Activated naive CD8-positive, alpha-beta T cell treated with anti-CD3 and anti-CD28 coated beads, Interleukin-2, amount 10 ng/mL, durations not matched to agents 7 days and 5 days (primary cell): ENCODE measurements around the gene MYO1D. TPM values are rescaled to one million over a fixed set of nuclear protein-coding genes. Genes with fewer than 3 reads are reported as not detected.
"Not testable (repeated sequence)": the region's sequence is repeated elsewhere in the genome, so short reads cannot be mapped to it uniquely, and the experiment has no call there.

Source experiments
- ATAC-seq: fragments of 150-1000 bp; cut with Tn5 transposase; one replicate; pipeline ENCODE4 v1.10.0; 2021; ENCODE audit warnings: low read depth, moderate library complexity
- POLR2A ChIA-PET: fragments of 350-600 bp; sonication (Branson Sonifier 250); formaldehyde crosslinking; loops from one replicate; lab custom pipeline; 2021; ENCODE audit warnings: antibody characterized with exemption; lab: Charles Lee
- DNase-seq: peaks from one replicate; pipeline ENCODE4 v3.0.0; 2021
- H3K27ac Mint-ChIP-seq: one replicate; pipeline ENCODE4 v1.8.0; 2022; ENCODE audit warnings: mild to moderate bottlenecking, mixed read lengths
- H3K27me3 Mint-ChIP-seq: one replicate; pipeline ENCODE4 v1.8.0; 2022; ENCODE audit warnings: mild to moderate bottlenecking, moderate library complexity, mixed read lengths
- H3K36me3 Mint-ChIP-seq: one replicate; pipeline ENCODE4 v1.8.0; 2021; ENCODE audit warnings: mild to moderate bottlenecking, mixed read lengths
- H3K4me1 Mint-ChIP-seq: one replicate; pipeline ENCODE4 v1.8.0; 2021; ENCODE audit warnings: mixed read lengths
- H3K4me3 Mint-ChIP-seq: one replicate; pipeline ENCODE4 v1.8.0; 2022; ENCODE audit warnings: mild to moderate bottlenecking, moderate library complexity, mixed read lengths
- H3K9me3 Mint-ChIP-seq: one replicate; pipeline ENCODE4 v1.8.0; 2021; ENCODE audit warnings: mixed read lengths
- total RNA-seq, 2 experiments: library from RNA; stranded (reverse); gene quantifications; one replicate each; pipeline ENCODE4 v1.2.3, GENCODE V29; 2021

The MYO1D gene
- total RNA-seq, 2 experiments from 2014 or later = 5.5 to 9.0 TPM

GRCh38 chr17:32763855-32764439, 113.0 kb downstream of the MYO1D start:
- POLR2A ChIA-PET = no interaction called here
- no peak for ATAC-seq

DNA sequence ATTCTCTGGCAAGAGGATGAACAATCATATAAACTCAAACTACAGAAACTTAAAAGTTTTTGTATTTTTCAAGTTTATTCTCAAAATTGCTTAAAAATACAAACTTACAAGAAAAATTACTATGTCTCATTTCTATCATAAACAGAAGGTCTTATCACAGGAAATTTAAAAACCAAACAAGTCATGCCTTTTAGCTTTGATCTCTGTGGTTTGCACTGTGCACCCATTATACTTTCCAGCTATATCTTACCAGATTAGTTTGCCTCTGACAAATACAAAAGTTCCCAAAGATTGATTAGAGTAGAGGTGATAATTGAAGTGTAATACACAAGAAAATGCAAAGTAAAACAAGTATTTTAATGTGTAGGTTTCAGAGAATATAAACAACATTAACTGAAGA, 117.4 kb downstream of the MYO1D start:
- Mint-ChIP-seq H3K4me3 (peak overlapping the region; percentile 9), H3K36me3 (no peaks in the 10 kb centered on the region), H3K4me1 (peaks cover 8% of the 10 kb centered on the region), H3K27me3 (peaks cover 3% of the 10 kb centered on the region), H3K27ac (no peak overlapping the region), H3K9me3 (no peaks in the 10 kb centered on the region)
- POLR2A ChIA-PET = no interaction called here
- ATAC-seq (no peak), DNase-seq (no peak)

More at GRCh38 chr17:32763855-32764439, 113.0 kb downstream of the MYO1D start:
- H3K27me3 Mint-ChIP-seq = no peaks in the 10 kb centered on the region
- no peak for DNase-seq
- peaks cover 6% of the 10 kb centered on the region for H3K4me1 Mint-ChIP-seq
- H3K27ac Mint-ChIP-seq = no peak overlapping the region
- H3K36me3 Mint-ChIP-seq = no peaks in the 10 kb centered on the region
- no peak overlapping the region for H3K4me3 Mint-ChIP-seq
- H3K9me3 Mint-ChIP-seq = no peaks in the 10 kb centered on the region

DNA sequence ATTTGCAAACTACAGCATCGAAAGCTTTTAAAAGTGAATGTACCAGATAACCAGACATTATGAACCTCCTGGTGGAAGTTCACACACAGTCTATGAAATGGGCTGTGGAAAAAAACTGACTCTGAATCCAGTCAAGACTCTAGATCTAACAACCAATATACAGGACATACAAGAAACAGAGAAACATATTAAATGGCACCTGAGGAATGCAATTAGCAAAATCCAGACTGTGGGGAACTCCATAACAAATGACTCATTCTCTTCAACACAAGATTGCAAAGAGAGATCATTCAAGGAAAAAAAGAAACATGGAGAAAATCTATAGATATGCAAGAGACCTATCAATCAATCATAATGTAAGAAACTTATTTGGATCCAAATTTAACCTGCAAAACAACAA, 119.0 kb downstream of the MYO1D start:
- peaks cover 8% of the 10 kb centered on the region for H3K4me1 Mint-ChIP-seq
- H3K4me3 Mint-ChIP-seq = no peak overlapping the region
- H3K27me3 Mint-ChIP-seq = peaks cover 3% of the 10 kb centered on the region
- H3K36me3 Mint-ChIP-seq = no peaks in the 10 kb centered on the region
- DNase-seq (no peak), ATAC-seq (no peak)
- H3K9me3 Mint-ChIP-seq = no peaks in the 10 kb centered on the region
- H3K27ac Mint-ChIP-seq = no peak overlapping the region
- POLR2A ChIA-PET = interaction anchor here (1.1 kb wide), 1 partner anchor 125 kb away, joined by 3 read pairs; no protein-coding TSS in a partner anchor

DNA sequence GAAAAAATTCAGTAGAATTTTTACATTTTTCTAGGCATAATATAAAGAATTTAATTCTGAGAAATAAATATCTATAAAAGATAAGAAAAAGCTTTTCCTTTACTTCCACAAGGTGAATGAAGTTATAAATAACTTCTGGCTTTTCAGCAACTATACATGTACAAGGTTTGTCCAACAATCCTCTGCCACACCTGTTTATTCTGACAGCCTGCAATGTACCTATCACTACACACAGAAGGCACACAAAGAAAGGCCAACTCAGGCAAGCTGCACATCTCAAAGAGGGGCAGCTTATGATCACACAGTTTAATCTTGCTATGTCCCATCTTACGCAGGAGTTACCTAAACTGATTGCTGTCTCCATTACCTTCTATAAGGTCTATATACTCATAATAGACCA, 120.2 kb downstream of the MYO1D start:
- Mint-ChIP-seq H3K4me3 (no peak overlapping the region), H3K36me3 (no peaks in the 10 kb centered on the region), H3K27ac (no peak overlapping the region), H3K9me3 (no peaks in the 10 kb centered on the region), H3K4me1 (peaks cover 8% of the 10 kb centered on the region), H3K27me3 (peaks cover 3% of the 10 kb centered on the region)
- no peak for DNase-seq
- ATAC-seq = no peak
- POLR2A ChIA-PET = interaction anchor here (1.1 kb wide), 1 partner anchor 126 kb away, joined by 3 read pairs; no protein-coding TSS in a partner anchor

GRCh38 chr17:32755045-32755805, 121.7 kb downstream of the MYO1D start:
- DNase-seq (no peak), ATAC-seq (no peak)
- Mint-ChIP-seq H3K4me3 (no peak overlapping the region), H3K4me1 (peaks cover 8% of the 10 kb centered on the region), H3K27ac (no peak overlapping the region), H3K36me3 (no peaks in the 10 kb centered on the region), H3K9me3 (no peaks in the 10 kb centered on the region), H3K27me3 (peaks cover 3% of the 10 kb centered on the region)
- POLR2A ChIA-PET = interaction anchor here (1.2 kb wide), 1 partner anchor 273 kb away, joined by 4 read pairs; no protein-coding TSS in a partner anchor

DNA sequence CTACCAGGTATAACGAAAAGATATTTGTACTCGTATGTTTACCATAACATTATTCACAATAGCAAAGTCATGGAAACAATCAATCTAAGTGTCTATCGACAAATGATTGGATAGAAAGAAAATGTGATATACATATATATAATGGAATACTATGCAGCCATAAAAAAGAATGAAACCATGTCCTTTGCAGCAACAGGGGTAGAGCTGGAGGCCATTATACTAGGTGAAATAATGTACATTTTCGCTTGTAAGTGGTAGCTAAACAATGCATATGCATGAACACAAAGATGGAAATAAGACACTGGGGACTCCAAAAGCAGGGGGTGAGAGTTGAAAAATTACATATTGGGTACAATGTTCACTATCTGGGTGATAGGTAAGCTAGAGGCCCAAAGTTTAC, 124.0 kb downstream of the MYO1D start:
- H3K27me3 Mint-ChIP-seq = peaks cover 3% of the 10 kb centered on the region
- DNase-seq (no peak), ATAC-seq (no peak)
- no peak overlapping the region for H3K27ac Mint-ChIP-seq
- POLR2A ChIA-PET = no interaction called here
- H3K36me3 Mint-ChIP-seq = no peaks in the 10 kb centered on the region
- no peaks in the 10 kb centered on the region for H3K9me3 Mint-ChIP-seq
- H3K4me1 Mint-ChIP-seq = peaks cover 2% of the 10 kb centered on the region
- no peak overlapping the region for H3K4me3 Mint-ChIP-seq

DNA sequence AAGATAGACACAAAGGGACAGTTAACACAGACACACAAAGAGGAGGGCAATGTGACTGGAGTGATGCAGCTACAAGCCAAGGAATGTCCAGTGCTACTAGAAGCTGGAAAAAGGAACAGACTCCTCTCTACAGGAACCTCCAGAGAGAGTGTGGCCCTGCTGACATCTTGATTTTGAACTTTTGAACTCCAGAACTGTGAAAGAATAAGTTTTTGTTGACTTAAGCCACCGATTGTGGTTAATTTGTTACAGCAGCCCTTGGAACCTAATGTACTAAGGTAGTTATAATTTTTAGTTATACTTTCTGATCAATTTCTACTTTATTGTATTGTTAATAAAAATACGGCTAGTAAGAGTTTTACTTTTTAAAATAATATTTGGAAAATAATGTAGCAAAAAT, 129.1 kb downstream of the MYO1D start:
- POLR2A ChIA-PET = no interaction called here
- Mint-ChIP-seq H3K4me1 (peaks cover 1% of the 10 kb centered on the region), H3K27me3 (no peaks in the 10 kb centered on the region), H3K9me3 (no peaks in the 10 kb centered on the region), H3K36me3 (no peaks in the 10 kb centered on the region), H3K4me3 (no peak overlapping the region), H3K27ac (no peak overlapping the region)
- no peak for DNase-seq
- ATAC-seq = no peak

DNA sequence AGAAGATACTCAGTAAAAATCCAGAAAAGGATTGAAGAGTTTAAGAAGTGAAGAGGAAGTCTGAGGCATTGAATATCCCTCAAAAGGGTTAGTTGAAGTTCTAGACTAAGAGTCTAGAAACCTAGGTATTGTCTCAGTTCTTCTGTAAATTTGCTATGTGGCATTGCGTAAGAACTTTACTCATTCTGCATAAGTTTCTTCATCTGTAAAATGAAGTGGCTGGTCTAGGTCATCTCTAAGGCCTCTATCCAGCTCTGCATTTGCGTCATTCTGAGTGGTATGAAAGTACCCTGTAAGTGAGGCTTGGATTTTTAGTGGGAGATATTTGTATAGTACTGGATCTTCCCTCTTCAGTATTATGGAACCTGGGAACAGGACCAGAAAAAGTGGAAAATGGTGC, 130.2 kb downstream of the MYO1D start:
- H3K27me3 Mint-ChIP-seq = no peaks in the 10 kb centered on the region
- no peak for DNase-seq
- no peaks in the 10 kb centered on the region for H3K9me3 Mint-ChIP-seq
- no peak overlapping the region for H3K27ac Mint-ChIP-seq
- POLR2A ChIA-PET = no interaction called here
- H3K4me1 Mint-ChIP-seq = peaks cover 1% of the 10 kb centered on the region
- no peaks in the 10 kb centered on the region for H3K36me3 Mint-ChIP-seq
- no peak for ATAC-seq
- H3K4me3 Mint-ChIP-seq = no peak overlapping the region

DNA sequence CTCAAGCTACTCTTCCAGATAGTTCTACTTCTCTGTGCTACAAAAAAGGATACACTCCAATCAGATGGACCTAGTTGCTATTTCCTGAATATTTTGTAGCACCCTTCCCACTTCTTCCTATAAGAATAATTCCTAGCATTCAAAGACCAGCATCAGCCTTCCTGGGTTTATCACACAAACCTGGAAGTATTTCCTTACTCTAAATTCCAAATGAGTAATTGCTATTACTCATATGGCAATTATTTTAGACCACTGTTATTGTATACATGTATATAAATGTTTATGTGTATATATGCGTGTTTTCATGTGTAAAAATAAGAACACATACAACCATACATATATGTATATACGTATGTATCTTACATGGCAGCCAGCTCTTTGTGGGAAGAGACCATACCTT, 130.6 kb downstream of the MYO1D start:
- Mint-ChIP-seq H3K27ac (no peak overlapping the region), H3K4me3 (no peak overlapping the region), H3K9me3 (no peaks in the 10 kb centered on the region), H3K36me3 (no peaks in the 10 kb centered on the region), H3K4me1 (peaks cover 1% of the 10 kb centered on the region), H3K27me3 (no peaks in the 10 kb centered on the region)
- POLR2A ChIA-PET = no interaction called here
- DNase-seq (no peak), ATAC-seq (no peak)

- Mint-ChIP-seq H3K27me3 (no peaks in the 10 kb centered on the region), H3K27ac (no peak overlapping the region)
- POLR2A ChIA-PET = no interaction called here
Observed at GRCh38 chr17:32742681-32743538, 134.0 kb downstream of the MYO1D start.

GRCh38 chr17:32741381-32741780, 135.5 kb downstream of the MYO1D start:
- no peak overlapping the region for H3K27ac Mint-ChIP-seq
- ATAC-seq = no peak
- H3K4me1 Mint-ChIP-seq = peaks cover 1% of the 10 kb centered on the region
- DNase-seq = no peak
- no peaks in the 10 kb centered on the region for H3K36me3 Mint-ChIP-seq
- no peaks in the 10 kb centered on the region for H3K27me3 Mint-ChIP-seq
- POLR2A ChIA-PET = no interaction called here
- H3K4me3 Mint-ChIP-seq = no peak overlapping the region
- H3K9me3 Mint-ChIP-seq = no peaks in the 10 kb centered on the region

More at GRCh38 chr17:32742681-32743538, 134.0 kb downstream of the MYO1D start:
- no peak for ATAC-seq
- peaks cover 1% of the 10 kb centered on the region for H3K4me1 Mint-ChIP-seq
- no peaks in the 10 kb centered on the region for H3K36me3 Mint-ChIP-seq
- no peak overlapping the region for H3K4me3 Mint-ChIP-seq
- no peaks in the 10 kb centered on the region for H3K9me3 Mint-ChIP-seq
- DNase-seq = no peak

DNA sequence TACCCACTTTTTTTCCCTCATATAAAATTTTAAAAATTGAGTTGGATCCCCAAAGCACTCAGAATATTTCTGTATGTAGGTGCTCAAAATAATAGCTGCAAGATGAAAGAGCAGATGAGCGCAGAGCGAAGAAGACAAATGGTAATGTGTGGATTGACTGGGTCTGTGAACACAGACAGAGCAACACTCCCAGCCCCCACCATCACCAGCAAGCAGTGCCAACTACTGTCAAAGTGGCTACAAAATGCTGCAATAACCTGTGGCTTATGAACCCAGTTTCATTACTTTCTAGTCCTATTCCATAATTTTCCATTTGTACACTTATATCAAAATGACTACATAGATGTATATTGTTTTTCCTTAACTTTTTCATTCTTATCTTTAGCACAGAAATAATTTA, 137.2 kb downstream of the MYO1D start:
- ATAC-seq (no peak), DNase-seq (no peak)
- Mint-ChIP-seq H3K9me3 (no peaks in the 10 kb centered on the region), H3K36me3 (no peaks in the 10 kb centered on the region), H3K27ac (no peak overlapping the region), H3K4me3 (no peak overlapping the region), H3K4me1 (peaks cover 1% of the 10 kb centered on the region), H3K27me3 (no peaks in the 10 kb centered on the region)
- POLR2A ChIA-PET = no interaction called here

- not testable (repeated sequence) for ATAC-seq
Observed at GRCh38 chr17:32739151-32739550, 137.8 kb downstream of the MYO1D start.

More at GRCh38 chr17:32739151-32739550, 137.8 kb downstream of the MYO1D start:
- H3K9me3 Mint-ChIP-seq, POLR2A ChIA-PET, H3K4me1 Mint-ChIP-seq, DNase-seq, H3K27me3 Mint-ChIP-seq, H3K4me3 Mint-ChIP-seq, H3K36me3 Mint-ChIP-seq, H3K27ac Mint-ChIP-seq: not testable (repeated sequence)
